ENCODE results near the gene NEURL1. TPM values are rescaled to one million over a fixed set of nuclear protein-coding genes. Genes with fewer than 3 reads are reported as not detected.

The NEURL1 gene, protein sequence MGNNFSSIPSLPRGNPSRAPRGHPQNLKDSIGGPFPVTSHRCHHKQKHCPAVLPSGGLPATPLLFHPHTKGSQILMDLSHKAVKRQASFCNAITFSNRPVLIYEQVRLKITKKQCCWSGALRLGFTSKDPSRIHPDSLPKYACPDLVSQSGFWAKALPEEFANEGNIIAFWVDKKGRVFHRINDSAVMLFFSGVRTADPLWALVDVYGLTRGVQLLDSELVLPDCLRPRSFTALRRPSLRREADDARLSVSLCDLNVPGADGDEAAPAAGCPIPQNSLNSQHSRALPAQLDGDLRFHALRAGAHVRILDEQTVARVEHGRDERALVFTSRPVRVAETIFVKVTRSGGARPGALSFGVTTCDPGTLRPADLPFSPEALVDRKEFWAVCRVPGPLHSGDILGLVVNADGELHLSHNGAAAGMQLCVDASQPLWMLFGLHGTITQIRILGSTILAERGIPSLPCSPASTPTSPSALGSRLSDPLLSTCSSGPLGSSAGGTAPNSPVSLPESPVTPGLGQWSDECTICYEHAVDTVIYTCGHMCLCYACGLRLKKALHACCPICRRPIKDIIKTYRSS
- 5.2 TPM for total RNA-seq
- polyA plus RNA-seq, result 27.8 TPM

DNA sequence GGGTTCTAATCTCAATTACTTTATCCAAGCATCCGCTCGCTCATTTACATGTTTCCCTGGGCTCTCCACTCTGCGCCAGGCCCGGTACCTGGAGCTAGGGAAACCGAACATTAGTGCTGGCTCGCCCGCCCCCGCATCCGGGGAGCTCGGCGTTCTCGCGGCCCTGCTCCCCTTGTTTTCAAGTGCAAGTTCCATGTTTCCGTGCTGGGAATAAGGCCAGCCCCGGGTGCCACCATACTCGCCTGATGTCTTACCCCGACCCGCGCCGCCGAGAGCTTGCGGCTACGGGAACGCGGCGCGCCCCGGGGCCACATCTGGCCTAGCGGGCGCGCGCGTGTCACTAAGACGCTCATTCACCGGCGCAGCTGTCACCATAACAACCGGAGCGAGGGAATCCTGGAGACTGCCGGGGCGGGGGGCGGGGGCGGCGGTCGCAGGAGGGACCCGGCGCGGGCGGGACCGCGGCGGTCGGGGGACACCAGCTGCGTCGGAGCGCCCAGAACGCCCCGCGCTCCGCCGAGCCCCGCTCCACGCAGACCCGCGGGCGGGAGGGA, at the start of gene NEURL1:
TSS of gene NEURL1 (plus strand) at position 344 of the 554 bp plus-strand sequence. CDS start 683 bp downstream, outside the sequence.
- Histone ChIP-seq H3K4me1 (ENCODE audit: insufficient read depth) (peaks cover 3% of the 10 kb centered on the region), H3K27ac (ENCODE audit: low read depth) (no peak within 1 kb of the TSS), H3K36me3 (ENCODE audit: insufficient read depth) (no peaks in the 10 kb centered on the region), H3K4me3 (ENCODE audit: low read depth, low read length) (peak within 1 kb of the TSS; percentile 54)
- 3% methylated on average over 65 of the region's 65 CpGs for WGBS
- no peak for DNase-seq (ENCODE audit: extremely low spot score)

DNA sequence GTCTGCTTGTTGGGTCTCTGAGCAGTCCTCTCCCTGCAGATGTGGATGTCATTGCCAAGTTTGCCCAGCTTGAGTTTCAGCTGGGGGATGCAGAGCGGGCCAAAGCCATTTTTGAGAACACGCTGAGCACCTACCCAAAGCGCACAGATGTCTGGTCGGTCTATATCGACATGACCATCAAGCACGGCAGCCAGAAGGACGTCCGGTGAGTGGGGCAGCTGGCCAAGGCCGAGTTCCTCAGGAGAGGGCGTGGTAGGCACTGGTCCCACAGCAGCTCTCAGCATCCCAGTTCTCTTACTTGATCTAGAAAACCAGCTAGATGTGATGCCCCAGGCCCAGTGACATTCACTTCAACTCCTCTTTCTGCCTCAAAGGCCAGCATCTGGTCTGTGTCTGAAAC, 49.0 kb upstream of the NEURL1 start:
- DNase-seq (ENCODE audit: extremely low spot score), result no peak
- Histone ChIP-seq H3K4me1 (ENCODE audit: insufficient read depth) (no peaks in the 10 kb centered on the region), H3K4me3 (ENCODE audit: low read depth, low read length) (no peak overlapping the region), H3K27ac (ENCODE audit: low read depth) (no peak overlapping the region), H3K36me3 (ENCODE audit: insufficient read depth) (peaks cover 8% of the 10 kb centered on the region)
- 75% methylated on average over 10 of the region's 10 CpGs for WGBS

DNA sequence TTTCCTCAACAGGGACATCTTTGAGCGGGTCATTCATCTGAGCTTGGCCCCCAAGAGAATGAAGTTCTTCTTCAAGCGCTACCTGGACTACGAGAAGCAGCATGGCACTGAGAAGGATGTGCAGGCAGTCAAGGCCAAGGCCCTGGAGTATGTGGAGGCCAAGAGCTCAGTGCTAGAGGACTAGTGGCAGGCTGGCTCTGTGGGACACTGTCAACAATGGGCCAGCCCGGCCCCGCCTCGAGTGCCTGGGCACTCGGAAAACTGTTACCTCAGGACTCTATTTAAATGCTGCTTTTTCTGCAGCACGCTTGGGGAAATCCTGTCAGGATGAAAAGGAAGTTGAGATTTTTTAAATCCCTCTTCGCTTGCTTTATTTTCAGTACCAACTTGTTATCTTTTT, 48.1 kb upstream of the NEURL1 start:
- 85% methylated on average over 9 of the region's 9 CpGs for whole genome bisulfite sequencing
- Histone ChIP-seq H3K4me3 (ENCODE audit: low read depth, low read length) (no peak overlapping the region), H3K36me3 (ENCODE audit: insufficient read depth) (peaks cover 8% of the 10 kb centered on the region), H3K27ac (ENCODE audit: low read depth) (peak overlapping the region; percentile 83), H3K4me1 (ENCODE audit: insufficient read depth) (no peaks in the 10 kb centered on the region)
- DNase-seq (ENCODE audit: extremely low spot score), result no peak

DNA sequence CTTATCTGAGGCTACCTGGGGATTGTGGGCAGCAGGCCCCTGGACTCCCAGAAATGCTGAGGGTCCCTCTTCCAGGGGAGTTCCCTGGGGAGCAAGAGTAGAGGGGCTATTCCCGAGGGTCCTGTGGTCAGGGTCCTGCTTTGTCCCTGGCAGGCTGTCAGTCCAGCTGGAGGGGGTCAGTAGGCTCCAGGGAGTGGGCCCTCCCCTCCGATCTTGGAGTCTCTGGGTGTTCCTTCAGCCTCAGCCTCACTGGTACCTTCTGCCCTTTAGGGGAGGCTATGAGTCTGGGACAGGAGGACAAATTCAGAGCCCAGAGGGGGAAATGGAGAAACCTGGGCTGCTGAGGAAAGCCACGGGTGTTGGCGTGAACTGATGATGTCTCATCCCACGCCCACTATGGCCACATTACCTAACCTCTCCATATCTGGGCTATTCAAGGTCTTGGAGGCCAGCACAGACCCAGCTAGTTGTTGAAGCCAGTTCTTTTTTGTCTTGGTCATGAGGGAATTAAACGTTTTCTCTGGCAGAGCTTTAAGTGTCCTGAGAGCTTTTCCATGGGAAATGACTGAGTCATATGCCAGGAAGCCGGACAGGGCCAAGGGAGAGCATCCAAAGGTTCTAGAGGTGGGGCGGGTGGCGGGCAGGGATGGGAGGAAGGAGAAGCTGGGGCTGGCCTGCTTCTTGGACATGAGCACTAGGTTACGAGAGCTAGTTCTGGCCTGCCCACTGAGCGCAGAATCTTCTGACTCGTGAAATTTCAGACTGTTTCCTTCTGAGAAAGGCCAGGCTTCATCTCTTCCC, 47.5 kb upstream of the NEURL1 start:
- DNase-seq (ENCODE audit: extremely low spot score), result no peak
- H3K4me1 ChIP-seq (ENCODE audit: insufficient read depth), result no peaks in the 10 kb centered on the region
- WGBS, result 49% methylated on average over 12 of the region's 12 CpGs
- peak overlapping the region; percentile 83 for H3K27ac ChIP-seq (ENCODE audit: low read depth)
- peaks cover 6% of the 10 kb centered on the region for H3K36me3 ChIP-seq (ENCODE audit: insufficient read depth)
- no peak overlapping the region for H3K4me3 ChIP-seq (ENCODE audit: low read depth, low read length)

DNA sequence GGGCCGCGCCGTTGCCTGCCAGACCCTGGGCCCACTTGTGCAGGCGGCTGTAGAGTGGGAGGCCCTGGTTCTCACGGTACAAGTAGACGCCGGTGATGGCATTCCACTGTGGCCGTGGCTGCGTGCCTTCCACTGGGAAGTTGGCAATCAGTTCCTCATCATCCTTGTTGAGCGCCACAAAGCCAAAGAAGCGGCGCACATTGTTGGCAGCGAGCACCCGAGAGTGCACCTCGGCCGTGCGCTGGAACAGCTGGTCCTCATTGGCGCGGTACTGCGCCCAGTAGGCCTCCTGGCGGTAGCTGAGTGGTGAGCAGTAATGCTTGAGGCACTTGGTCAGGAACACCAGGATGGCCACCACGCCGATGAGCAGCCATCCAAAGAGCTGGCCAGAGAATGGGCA, 46.3 kb upstream of the NEURL1 start:
- WGBS, result 95% methylated on average over 23 of the region's 23 CpGs
- Histone ChIP-seq H3K4me3 (ENCODE audit: low read depth, low read length) (no peak overlapping the region), H3K36me3 (ENCODE audit: insufficient read depth) (peaks cover 5% of the 10 kb centered on the region), H3K27ac (ENCODE audit: low read depth) (no peak overlapping the region), H3K4me1 (ENCODE audit: insufficient read depth) (no peaks in the 10 kb centered on the region)
- DNase-seq (ENCODE audit: extremely low spot score), result no peak

DNA sequence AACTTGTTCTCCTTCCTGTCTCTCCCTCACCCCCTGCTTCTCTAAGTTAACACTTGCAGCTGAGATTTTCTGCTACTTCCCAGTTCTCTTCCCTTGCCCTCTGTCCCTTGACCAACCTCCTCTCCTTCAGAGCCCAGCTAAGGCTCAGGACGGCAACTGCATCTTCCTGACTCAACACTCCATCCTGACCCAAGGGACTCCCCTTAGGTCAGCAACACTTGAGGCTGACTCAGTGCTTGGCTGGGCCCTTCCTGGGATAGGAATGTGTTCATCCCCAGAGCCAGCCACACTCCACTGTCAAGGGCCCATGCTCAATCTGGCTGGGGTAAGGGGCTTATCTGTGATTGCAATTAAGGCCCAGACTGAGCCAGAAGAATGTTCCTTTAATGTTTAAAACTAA, 44.8 kb upstream of the NEURL1 start:
- Histone ChIP-seq H3K36me3 (ENCODE audit: insufficient read depth) (peaks cover 2% of the 10 kb centered on the region), H3K27ac (ENCODE audit: low read depth) (no peak overlapping the region), H3K4me1 (ENCODE audit: insufficient read depth) (no peaks in the 10 kb centered on the region), H3K4me3 (ENCODE audit: low read depth, low read length) (no peak overlapping the region)
- DNase-seq (ENCODE audit: extremely low spot score), result no peak
- 34% methylated on average over 1 of the region's 1 CpG for WGBS

DNA sequence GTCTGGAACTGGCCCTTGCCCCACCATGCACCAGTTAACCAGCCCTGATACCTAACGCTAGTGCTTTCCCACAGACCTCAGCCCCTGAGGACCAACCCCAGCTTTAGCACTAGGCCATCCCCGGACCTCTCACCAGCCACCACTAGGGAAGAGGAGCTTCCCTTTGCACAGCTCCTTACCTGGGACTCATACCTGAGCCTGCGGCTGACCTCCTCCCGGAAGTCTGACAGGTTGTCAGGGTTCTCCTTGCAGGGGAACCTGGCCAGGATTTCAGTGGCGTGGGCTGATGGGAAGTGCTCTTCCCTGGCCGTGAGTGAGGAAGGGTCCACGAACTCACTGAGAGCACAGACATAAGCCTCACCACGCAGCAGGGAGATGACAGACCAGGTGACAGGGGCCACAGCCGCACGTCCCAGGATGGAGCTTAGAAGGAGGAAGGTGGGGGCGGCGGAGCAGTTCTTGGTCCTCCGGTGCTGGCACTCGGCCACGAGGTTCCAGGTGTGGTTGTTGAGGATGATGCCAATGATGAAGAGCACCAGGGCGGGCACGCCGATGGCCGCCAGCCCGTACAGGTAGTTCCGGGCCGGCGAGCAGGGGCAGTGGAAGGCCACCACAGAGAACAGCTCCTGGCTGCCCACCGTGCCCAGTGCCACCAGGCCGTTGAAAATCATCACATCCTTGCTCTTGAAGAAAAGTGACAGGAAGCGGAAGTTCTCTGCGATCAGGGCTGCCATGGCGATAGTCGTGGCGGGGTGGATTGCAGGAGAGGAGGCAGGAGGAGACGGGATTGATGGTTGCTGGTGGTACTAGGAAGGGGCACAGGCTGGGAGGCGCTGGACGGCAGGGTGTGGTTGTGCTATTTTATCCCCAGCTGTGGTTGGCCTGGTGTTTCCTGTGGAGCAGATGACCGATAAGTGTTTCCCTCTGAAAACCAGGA, 44.0 kb upstream of the NEURL1 start:
- H3K36me3 ChIP-seq (ENCODE audit: insufficient read depth), result peaks cover 2% of the 10 kb centered on the region
- H3K4me1 ChIP-seq (ENCODE audit: insufficient read depth), result no peaks in the 10 kb centered on the region

DNA sequence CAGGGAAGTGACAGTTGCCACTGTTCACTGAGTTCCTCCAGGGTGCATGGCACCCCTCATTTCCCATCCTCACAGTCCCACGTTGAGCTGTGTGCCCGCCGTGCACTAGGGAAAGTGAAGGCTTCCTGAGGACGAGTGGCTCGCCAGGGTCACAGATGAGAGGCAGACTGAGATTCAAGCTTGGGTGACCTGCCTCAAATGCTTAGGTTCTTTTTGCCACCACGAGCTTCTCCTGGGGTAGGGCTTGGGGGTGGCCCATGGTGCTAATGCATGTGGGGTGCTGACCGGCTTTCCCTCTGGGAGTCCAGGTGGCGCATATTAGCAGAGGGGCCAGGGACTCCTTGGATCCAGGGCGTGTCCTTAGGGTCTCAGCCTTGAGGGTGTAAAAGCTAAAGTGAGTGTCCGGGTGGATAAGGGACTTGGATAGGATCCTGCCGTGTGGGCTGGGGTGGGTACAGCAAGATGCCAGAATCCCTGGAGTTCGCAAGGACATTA, 43.3 kb upstream of the NEURL1 start:
- no peak for DNase-seq (ENCODE audit: extremely low spot score)
- no peaks in the 10 kb centered on the region for H3K4me1 ChIP-seq (ENCODE audit: insufficient read depth)
- H3K27ac ChIP-seq (ENCODE audit: low read depth), result no peak overlapping the region
- peak overlapping the region; percentile 86 for H3K4me3 ChIP-seq (ENCODE audit: low read depth, low read length)
- WGBS, result 82% methylated on average over 12 of the region's 12 CpGs
- peaks cover 2% of the 10 kb centered on the region for H3K36me3 ChIP-seq (ENCODE audit: insufficient read depth)

More for the DNA sequence above, 44.0 kb upstream of the NEURL1 start:
- Histone ChIP-seq H3K4me3 (ENCODE audit: low read depth, low read length) (no peak overlapping the region), H3K27ac (ENCODE audit: low read depth) (no peak overlapping the region)
- WGBS, result 86% methylated on average over 34 of the region's 34 CpGs
- no peak for DNase-seq (ENCODE audit: extremely low spot score)

DNA sequence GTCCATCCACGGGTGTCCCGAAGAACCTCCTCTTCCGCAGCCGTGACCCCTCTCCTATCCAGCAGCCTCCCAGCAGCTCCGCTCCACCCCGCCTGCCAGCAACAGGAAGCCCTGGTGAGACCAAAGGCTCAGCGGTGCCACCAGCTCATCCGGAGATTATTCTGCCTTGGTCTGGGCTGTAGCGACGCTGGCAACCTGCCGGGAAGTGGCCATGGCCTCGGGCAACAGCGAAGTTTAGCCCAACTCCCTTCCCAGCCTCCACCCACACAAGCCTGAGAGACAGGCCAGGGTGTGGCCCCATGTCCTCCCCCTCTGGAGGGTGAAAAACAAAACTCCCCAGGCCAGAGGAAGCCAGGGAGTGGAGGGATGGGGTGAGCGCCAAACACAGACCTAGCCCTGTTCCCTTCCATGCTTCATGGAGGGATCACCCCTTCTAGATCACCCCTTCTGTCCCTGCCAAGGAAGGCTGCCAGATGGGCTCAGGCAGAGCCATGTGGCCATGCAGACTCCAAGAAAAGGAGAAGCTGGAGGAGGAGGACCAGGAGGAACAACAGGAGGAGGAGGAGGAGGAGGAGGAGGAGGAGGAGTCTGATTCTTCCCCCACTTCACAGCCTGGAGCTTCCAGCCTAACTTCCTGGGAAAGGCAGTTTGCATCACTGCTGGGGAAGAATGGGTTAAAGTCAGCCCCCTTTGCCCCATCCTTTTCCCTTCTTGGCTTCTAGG, 42.3 kb upstream of the NEURL1 start:
- no peaks in the 10 kb centered on the region for H3K4me1 ChIP-seq (ENCODE audit: insufficient read depth)
- H3K27ac ChIP-seq (ENCODE audit: low read depth), result peak overlapping the region; percentile 91
- no peak for DNase-seq (ENCODE audit: extremely low spot score)
- peak overlapping the region; percentile 86 for H3K4me3 ChIP-seq (ENCODE audit: low read depth, low read length)
- peaks cover 2% of the 10 kb centered on the region for H3K36me3 ChIP-seq (ENCODE audit: insufficient read depth)
- 6% methylated on average over 14 of the region's 14 CpGs for WGBS

DNA sequence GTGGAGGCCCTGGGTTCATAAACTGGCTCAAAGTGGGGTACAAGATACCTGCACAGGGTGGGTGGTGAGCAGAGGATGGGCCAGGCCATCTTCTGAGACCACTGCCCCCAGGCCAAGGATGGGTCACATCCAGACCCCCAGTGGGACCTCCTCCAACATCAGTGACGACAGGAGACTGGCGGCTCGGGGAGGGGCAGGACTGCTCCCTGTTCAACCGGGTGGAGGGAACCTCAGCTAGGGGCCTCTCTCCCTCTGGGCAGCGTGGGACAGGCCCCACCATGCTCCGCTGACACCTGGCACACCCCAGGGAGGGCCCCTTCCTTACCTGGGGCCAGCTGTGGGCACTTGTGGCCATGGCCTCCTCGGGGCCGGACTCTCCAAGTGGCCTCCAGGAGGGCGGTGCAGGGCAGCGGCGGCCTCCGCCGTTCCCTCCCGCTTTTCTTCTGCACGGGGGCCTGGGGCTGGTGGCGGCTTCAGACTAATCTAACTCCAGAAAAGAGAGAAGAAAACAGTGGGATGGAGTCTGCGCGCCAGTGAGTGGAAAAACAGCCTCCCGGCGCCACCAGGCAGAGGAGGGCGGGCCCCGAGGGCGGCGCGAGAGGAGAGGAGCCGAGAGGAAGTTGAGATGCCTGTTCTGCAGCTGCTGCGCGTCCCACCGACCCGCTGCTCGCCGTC, 41.5 kb upstream of the NEURL1 start, which contains the start of gene CALHM2:
TSS of gene CALHM2 (minus strand) at position 540 of the 675 bp plus-strand sequence. CDS start 2,429 bp downstream, outside the sequence.
- Histone ChIP-seq H3K27ac (ENCODE audit: low read depth) (peak within 1 kb of the TSS; percentile 91), H3K36me3 (ENCODE audit: insufficient read depth) (peaks cover 1% of the 10 kb centered on the region), H3K4me1 (ENCODE audit: insufficient read depth) (no peaks in the 10 kb centered on the region), H3K4me3 (ENCODE audit: low read depth, low read length) (peak within 1 kb of the TSS; percentile 86)
- WGBS, result under 1% methylated on average over 32 of the region's 32 CpGs
- DNase-seq (ENCODE audit: extremely low spot score), result peak; percentile 48

DNA sequence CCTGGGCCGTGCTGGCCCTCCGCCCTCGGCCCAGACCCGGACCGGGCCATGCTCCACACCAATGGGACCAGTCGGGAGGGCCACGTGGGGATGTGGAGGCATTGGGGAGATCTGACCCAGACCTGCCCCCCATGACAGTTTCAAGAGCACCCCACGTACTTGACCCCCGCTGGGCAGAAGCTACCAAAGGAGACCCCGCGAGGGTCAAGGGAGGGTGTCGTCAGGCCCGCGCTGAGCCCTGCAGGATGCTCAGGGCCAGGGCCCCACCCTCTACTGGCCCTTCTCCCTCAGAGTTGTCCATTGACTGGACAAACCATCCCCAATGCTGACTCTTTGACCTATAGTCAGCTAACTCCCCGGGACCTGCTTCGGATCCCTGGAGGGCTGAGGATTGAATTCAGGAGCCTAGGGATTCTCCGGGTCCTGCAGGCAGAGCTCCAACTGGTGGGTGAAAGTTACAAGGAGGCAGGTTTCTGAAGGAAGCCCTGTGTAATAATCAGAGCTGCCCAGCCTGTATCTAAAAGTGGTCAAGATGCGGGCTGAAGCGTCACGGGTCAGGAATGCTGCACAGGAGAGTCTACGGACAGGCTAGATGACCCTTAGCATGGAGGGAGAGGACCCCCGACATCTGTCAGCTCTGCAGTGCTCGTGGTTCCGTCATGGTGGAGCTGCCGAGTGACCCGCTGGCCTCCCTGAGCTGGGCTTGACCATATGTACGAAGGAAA, 40.8 kb upstream of the NEURL1 start:
- H3K36me3 ChIP-seq (ENCODE audit: insufficient read depth), result no peaks in the 10 kb centered on the region
- no peak for DNase-seq (ENCODE audit: extremely low spot score)
- H3K4me3 ChIP-seq (ENCODE audit: low read depth, low read length), result peak overlapping the region; percentile 86
- 25% methylated on average over 27 of the region's 27 CpGs for WGBS
- no peaks in the 10 kb centered on the region for H3K4me1 ChIP-seq (ENCODE audit: insufficient read depth)
- H3K27ac ChIP-seq (ENCODE audit: low read depth), result peak overlapping the region; percentile 91
